HepG2 (cell line): ENCODE results near the gene DNAJB2. TPM values are rescaled to one million over a fixed set of nuclear protein-coding genes. Genes with fewer than 3 reads are reported as not detected.

Source experiments
- BCL6 ChIP-seq: IDR thresholded peaks from 2 replicates; pipeline ENCODE4 v1.6.1; 2016; ENCODE audit warnings: missing genetic modification reagents, missing compliant biosample characterization
- FOSL2 ChIP-seq: sonication (generic); formaldehyde crosslinking; IDR thresholded peaks from 2 replicates; pipeline ENCODE4 v1.4.0; 2020; ENCODE audit warnings: missing genetic modification reagents
- KAT7 ChIP-seq: IDR thresholded peaks from 2 replicates; pipeline ENCODE4 v1.6.1; 2018; ENCODE audit warnings: borderline replicate concordance, missing compliant biosample characterization
- MAFK ChIP-seq, 2 experiments: IDR thresholded peaks in 1 of 2; conservative IDR thresholded peaks in 1 of 2; 2 replicates each; pipeline ENCODE4 v1.6.1; 2011; ENCODE audit warnings: improper control_type of control experiment in 2 of 2, low read length in 2 of 2
- NONO ChIP-seq, 2 experiments: fragments of 450-650 bp in 1 of 2; sonication (generic) in 1 of 2; formaldehyde crosslinking in 1 of 2; IDR thresholded peaks in 1 of 2; conservative IDR thresholded peaks in 1 of 2; 2 replicates each; pipeline versions ENCODE4 v1.6.1 to v1.8.0; 2017 to 2022; ENCODE audit warnings: mild to moderate bottlenecking in 1 of 2, missing genetic modification reagents in 1 of 2, moderate library complexity in 1 of 2
- RNF2 ChIP-seq: fragments of 450-650 bp; conservative IDR thresholded peaks from 2 replicates; pipeline ENCODE4 v1.6.1; 2016; ENCODE audit warnings: low read depth
- THYN1 ChIP-seq: sonication (generic); formaldehyde crosslinking; IDR thresholded peaks from 2 replicates; pipeline ENCODE4 v1.8.1; 2023; ENCODE audit warnings: low read depth, mild to moderate bottlenecking, moderate library complexity, missing genetic modification reagents, borderline replicate concordance
- XRCC5 ChIP-seq: fragments of 200-400 bp; formaldehyde crosslinking; optimal IDR thresholded peaks from 2 replicates; pipeline ENCODE3; 2017; ENCODE audit warnings: mild to moderate bottlenecking, low read length
- ZKSCAN1 ChIP-seq: fragments of 150-350 bp; IDR thresholded peaks from 2 replicates; pipeline ENCODE4 v1.6.1; 2014; ENCODE audit warnings: low read length
- ZNF224 ChIP-seq: sonication (generic); formaldehyde crosslinking; IDR thresholded peaks from 2 replicates; pipeline ENCODE4 v1.5.0; 2020; ENCODE audit warnings: mild to moderate bottlenecking, missing genetic modification reagents
- ZNF543 ChIP-seq: sonication (generic); formaldehyde crosslinking; IDR thresholded peaks from 2 replicates; pipeline ENCODE4 v1.4.0; 2020; ENCODE audit warnings: mild to moderate bottlenecking, missing genetic modification reagents
- ZNF556 ChIP-seq: sonication (generic); formaldehyde crosslinking; IDR thresholded peaks from 2 replicates; pipeline ENCODE4 v1.4.0; 2020; ENCODE audit warnings: mild to moderate bottlenecking, missing genetic modification reagents, borderline replicate concordance
- ZNF839 ChIP-seq: sonication (generic); formaldehyde crosslinking; IDR thresholded peaks from 2 replicates; pipeline ENCODE4 v1.4.0; 2020; ENCODE audit warnings: missing genetic modification reagents, mild to moderate bottlenecking, borderline replicate concordance
- polyA plus RNA-seq, 8 experiments: library from polyadenylated mRNA; depleted of rRNA in 3 of 8; stranded (reverse) in 7 of 8; unstranded in 1 of 8; fragments of >200 nt; fragmentation: Illumina TruSeq in 4 of 8; extraction: Trizol in 4 of 8; gene quantifications; 2 replicates each; pipeline versions ENCODE4 v1.2.1 to v1.2.3, GENCODE V29; 2011 to 2016; ENCODE audit warnings: low read depth in 4 of 8, missing spikeins in 1 of 8, mixed read lengths in 1 of 8; ENCODE audit not compliant: insufficient read depth in 1 of 8
- total RNA-seq, 5 experiments: library from RNA; depleted of rRNA; stranded (reverse); fragments of >200 nt; fragmentation: Illumina TruSeq; extraction: Trizol; gene quantifications; 2 replicates each; pipeline ENCODE4 v1.2.3, GENCODE V29; 2016; ENCODE audit warnings: low read depth in 1 of 5
- TF ChIP-seq, protein P1 (sequence below): sonication (generic); formaldehyde crosslinking; IDR thresholded peaks from 2 replicates; pipeline ENCODE4 v1.5.0; 2020; ENCODE audit warnings: mild to moderate bottlenecking, missing genetic modification reagents
- TF ChIP-seq, protein P2 (sequence below): sonication (generic); formaldehyde crosslinking; IDR thresholded peaks from 2 replicates; pipeline ENCODE4 v1.4.0; 2020; ENCODE audit warnings: mild to moderate bottlenecking, missing genetic modification reagents, borderline replicate concordance
- TF ChIP-seq, protein P3 (sequence below): IDR thresholded peaks from 2 replicates; pipeline ENCODE4 v1.6.1; 2012; ENCODE audit warnings: low read length, improper control_type of control experiment
- TF ChIP-seq, protein P4 (sequence below): fragments of 450-650 bp; IDR thresholded peaks from 2 replicates; pipeline ENCODE4 v1.6.1; 2017

DNAJB2 gene
- total and polyA plus RNA-seq, 2 of the 13 experiments (the other 11 are each of a cell fraction or from before 2014, with no cell fraction given): 21.3 to 31.1 TPM

DNA sequence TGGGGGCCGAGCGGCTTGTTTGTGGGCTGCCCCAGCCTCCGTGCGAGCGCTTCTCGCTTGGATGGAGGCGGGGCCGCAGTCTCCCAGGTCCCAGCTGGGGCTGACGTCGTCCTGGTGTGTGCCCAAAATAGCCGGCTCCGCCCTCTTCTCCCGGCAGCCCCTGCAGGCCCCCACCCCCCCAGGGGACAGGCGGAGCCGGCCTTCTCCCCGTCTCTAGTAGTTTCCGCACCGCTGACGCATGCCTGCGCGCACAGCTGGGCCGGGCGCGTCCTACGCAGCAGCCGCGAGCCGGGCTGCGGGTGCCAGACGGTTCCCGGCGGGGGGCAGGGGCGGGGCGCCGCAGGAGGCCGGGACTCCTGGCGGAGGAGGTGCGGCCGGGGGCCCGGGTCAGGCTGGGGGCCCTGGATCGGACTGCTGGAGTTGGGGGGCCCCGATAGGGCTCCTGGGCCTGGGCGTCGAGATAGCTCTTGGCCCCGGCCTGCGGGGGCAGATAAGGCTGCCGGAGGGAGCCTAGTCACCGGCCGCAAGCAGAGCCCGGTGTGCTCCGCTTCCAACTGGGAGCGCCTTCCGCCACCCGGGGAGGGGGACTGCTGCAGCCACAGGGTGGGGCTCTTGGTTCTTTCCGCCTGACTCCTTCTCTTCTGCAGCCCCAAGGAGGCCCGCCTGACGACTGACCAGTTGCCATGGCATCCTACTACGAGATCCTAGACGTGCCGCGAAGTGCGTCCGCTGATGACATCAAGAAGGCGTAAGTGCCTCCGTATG, at the start of gene DNAJB2 (continued):
- TF ChIP-seq THYN1 (CRISPR knock-in tag) (no peak), RNF2 (peak; percentile 68), KAT7 (CRISPR knock-in tag) (peak; percentile 86), FOSL2 (CRISPR knock-in tag) (peak; percentile 70; the same call in 1 of the 2 replicates), BCL6 (CRISPR knock-in tag) (peak; percentile 61), ZNF543 (CRISPR knock-in tag) (peak; percentile 69; the same call in 1 of the 2 replicates), ZKSCAN1 (no peak), MAFK (conservative IDR thresholded peaks at IDR 0.05 in 1 of 2, IDR thresholded peaks at IDR 0.05 in 1 of 2; ENCODE audit: low read length in 2 of 2) (no peak), ZNF839 (CRISPR knock-in tag) (no peak), XRCC5 (peak; percentile 75), ZNF556 (CRISPR knock-in tag) (peak; percentile 20; the same call in 1 of the 2 replicates), ZNF224 (CRISPR knock-in tag) (no peak), NONO (IDR thresholded peaks at IDR 0.05) (no peak), NONO (CRISPR knock-in tag; conservative IDR thresholded peaks at IDR 0.05) (peak; percentile 94)
- TF ChIP-seq, protein P1, sequence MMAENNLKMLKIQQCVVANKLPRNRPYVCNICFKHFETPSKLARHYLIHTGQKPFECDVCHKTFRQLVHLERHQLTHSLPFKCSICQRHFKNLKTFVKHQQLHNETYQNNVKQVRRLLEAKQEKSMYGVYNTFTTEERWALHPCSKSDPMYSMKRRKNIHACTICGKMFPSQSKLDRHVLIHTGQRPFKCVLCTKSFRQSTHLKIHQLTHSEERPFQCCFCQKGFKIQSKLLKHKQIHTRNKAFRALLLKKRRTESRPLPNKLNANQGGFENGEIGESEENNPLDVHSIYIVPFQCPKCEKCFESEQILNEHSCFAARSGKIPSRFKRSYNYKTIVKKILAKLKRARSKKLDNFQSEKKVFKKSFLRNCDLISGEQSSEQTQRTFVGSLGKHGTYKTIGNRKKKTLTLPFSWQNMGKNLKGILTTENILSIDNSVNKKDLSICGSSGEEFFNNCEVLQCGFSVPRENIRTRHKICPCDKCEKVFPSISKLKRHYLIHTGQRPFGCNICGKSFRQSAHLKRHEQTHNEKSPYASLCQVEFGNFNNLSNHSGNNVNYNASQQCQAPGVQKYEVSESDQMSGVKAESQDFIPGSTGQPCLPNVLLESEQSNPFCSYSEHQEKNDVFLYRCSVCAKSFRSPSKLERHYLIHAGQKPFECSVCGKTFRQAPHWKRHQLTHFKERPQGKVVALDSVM (CRISPR knock-in tag): peak; percentile 50; the same call in 1 of the 2 replicates
- TF ChIP-seq, protein P2, sequence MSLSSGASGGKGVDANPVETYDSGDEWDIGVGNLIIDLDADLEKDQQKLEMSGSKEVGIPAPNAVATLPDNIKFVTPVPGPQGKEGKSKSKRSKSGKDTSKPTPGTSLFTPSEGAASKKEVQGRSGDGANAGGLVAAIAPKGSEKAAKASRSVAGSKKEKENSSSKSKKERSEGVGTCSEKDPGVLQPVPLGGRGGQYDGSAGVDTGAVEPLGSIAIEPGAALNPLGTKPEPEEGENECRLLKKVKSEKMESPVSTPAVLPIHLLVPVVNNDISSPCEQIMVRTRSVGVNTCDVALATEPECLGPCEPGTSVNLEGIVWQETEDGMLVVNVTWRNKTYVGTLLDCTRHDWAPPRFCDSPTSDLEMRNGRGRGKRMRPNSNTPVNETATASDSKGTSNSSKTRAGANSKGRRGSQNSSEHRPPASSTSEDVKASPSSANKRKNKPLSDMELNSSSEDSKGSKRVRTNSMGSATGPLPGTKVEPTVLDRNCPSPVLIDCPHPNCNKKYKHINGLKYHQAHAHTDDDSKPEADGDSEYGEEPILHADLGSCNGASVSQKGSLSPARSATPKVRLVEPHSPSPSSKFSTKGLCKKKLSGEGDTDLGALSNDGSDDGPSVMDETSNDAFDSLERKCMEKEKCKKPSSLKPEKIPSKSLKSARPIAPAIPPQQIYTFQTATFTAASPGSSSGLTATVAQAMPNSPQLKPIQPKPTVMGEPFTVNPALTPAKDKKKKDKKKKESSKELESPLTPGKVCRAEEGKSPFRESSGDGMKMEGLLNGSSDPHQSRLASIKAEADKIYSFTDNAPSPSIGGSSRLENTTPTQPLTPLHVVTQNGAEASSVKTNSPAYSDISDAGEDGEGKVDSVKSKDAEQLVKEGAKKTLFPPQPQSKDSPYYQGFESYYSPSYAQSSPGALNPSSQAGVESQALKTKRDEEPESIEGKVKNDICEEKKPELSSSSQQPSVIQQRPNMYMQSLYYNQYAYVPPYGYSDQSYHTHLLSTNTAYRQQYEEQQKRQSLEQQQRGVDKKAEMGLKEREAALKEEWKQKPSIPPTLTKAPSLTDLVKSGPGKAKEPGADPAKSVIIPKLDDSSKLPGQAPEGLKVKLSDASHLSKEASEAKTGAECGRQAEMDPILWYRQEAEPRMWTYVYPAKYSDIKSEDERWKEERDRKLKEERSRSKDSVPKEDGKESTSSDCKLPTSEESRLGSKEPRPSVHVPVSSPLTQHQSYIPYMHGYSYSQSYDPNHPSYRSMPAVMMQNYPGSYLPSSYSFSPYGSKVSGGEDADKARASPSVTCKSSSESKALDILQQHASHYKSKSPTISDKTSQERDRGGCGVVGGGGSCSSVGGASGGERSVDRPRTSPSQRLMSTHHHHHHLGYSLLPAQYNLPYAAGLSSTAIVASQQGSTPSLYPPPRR (CRISPR knock-in tag): no peak; the same call in 1 of the 2 replicates
- TF ChIP-seq, protein P3, sequence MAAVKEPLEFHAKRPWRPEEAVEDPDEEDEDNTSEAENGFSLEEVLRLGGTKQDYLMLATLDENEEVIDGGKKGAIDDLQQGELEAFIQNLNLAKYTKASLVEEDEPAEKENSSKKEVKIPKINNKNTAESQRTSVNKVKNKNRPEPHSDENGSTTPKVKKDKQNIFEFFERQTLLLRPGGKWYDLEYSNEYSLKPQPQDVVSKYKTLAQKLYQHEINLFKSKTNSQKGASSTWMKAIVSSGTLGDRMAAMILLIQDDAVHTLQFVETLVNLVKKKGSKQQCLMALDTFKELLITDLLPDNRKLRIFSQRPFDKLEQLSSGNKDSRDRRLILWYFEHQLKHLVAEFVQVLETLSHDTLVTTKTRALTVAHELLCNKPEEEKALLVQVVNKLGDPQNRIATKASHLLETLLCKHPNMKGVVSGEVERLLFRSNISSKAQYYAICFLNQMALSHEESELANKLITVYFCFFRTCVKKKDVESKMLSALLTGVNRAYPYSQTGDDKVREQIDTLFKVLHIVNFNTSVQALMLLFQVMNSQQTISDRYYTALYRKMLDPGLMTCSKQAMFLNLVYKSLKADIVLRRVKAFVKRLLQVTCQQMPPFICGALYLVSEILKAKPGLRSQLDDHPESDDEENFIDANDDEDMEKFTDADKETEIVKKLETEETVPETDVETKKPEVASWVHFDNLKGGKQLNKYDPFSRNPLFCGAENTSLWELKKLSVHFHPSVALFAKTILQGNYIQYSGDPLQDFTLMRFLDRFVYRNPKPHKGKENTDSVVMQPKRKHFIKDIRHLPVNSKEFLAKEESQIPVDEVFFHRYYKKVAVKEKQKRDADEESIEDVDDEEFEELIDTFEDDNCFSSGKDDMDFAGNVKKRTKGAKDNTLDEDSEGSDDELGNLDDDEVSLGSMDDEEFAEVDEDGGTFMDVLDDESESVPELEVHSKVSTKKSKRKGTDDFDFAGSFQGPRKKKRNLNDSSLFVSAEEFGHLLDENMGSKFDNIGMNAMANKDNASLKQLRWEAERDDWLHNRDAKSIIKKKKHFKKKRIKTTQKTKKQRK: no peak
- TF ChIP-seq, protein P4, sequence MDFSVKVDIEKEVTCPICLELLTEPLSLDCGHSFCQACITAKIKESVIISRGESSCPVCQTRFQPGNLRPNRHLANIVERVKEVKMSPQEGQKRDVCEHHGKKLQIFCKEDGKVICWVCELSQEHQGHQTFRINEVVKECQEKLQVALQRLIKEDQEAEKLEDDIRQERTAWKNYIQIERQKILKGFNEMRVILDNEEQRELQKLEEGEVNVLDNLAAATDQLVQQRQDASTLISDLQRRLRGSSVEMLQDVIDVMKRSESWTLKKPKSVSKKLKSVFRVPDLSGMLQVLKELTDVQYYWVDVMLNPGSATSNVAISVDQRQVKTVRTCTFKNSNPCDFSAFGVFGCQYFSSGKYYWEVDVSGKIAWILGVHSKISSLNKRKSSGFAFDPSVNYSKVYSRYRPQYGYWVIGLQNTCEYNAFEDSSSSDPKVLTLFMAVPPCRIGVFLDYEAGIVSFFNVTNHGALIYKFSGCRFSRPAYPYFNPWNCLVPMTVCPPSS: no peak
